ENCODE measurements around the gene NENF. TPM values are rescaled to one million over a fixed set of nuclear protein-coding genes. Genes with fewer than 3 reads are reported as not detected.

The NENF gene
- total RNA-seq, 4 donors from 2014 or later: 52.3 to 99.5 (median 89.8) TPM

DNA sequence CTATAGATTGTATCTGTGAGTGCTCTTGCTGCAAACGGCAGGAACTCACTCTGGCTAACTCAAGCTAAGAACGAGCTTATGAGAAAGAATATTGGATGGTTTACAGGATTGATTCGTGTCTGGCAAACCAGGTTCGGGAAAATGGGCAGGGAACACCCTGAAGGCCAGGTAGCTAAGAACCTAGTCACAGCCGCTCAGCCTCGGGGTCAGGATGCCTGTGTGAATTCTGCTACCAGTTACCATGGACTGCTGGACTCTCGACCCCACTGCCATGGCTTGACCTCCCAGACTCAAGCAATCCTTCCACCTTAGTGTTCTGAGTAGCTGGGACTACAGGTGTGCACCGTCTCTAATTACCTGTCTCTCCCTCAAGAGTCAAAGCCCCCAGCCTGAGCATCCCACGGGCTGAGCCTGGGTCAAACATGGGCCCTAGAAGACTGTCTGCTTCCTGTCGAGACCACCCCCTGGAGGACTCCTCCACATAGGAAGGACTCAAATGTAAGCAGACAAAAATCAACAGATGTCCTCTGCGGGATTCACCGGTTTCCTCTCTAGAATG is 45.8 kb downstream of the NENF start:
- TF ChIP-seq, protein P1, sequence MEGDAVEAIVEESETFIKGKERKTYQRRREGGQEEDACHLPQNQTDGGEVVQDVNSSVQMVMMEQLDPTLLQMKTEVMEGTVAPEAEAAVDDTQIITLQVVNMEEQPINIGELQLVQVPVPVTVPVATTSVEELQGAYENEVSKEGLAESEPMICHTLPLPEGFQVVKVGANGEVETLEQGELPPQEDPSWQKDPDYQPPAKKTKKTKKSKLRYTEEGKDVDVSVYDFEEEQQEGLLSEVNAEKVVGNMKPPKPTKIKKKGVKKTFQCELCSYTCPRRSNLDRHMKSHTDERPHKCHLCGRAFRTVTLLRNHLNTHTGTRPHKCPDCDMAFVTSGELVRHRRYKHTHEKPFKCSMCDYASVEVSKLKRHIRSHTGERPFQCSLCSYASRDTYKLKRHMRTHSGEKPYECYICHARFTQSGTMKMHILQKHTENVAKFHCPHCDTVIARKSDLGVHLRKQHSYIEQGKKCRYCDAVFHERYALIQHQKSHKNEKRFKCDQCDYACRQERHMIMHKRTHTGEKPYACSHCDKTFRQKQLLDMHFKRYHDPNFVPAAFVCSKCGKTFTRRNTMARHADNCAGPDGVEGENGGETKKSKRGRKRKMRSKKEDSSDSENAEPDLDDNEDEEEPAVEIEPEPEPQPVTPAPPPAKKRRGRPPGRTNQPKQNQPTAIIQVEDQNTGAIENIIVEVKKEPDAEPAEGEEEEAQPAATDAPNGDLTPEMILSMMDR (IDR thresholded peaks at IDR 0.05; ENCODE audit: low read depth): no peak

DNA sequence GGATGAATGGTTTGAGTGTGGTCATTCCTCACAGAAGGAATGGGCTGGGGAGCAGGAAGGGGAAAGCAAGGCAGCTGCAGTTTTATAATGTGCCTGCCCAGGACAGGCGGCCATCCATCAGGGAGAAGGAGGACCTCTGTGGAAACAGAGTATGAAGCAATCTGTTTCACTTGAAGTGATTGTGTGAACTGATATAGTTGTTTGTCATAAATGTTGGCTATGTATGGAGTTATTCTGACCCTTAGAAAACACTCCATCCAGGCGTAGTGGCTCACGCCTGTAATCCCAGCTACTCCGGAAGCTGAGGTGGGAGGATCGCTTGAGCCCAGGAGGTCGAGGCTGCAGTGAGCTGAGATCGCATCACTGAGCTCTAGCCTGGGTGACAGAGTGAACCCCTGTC is 46.5 kb downstream of the NENF start:
- TF ChIP-seq, protein P1 (IDR thresholded peaks at IDR 0.05; ENCODE audit: low read depth): no peak

DNA sequence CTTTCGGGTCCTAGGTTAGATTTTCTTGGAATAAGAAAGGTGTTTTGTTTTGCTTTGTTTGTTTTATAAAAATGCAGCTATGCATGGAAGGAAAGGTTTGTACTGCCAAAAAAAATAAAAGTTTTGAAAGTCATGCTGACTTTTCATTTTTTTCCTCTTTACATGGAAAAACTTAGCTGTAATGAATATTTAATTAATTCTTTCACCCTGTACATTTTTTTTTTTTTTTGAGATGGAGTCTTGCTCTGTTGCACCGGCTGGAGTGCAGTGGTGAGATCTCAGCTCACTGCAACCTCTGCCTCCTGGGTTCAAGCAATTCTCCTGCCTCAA is 48.7 kb downstream of the NENF start:
- TF ChIP-seq, protein P1 (IDR thresholded peaks at IDR 0.05; ENCODE audit: low read depth): no peak

DNA sequence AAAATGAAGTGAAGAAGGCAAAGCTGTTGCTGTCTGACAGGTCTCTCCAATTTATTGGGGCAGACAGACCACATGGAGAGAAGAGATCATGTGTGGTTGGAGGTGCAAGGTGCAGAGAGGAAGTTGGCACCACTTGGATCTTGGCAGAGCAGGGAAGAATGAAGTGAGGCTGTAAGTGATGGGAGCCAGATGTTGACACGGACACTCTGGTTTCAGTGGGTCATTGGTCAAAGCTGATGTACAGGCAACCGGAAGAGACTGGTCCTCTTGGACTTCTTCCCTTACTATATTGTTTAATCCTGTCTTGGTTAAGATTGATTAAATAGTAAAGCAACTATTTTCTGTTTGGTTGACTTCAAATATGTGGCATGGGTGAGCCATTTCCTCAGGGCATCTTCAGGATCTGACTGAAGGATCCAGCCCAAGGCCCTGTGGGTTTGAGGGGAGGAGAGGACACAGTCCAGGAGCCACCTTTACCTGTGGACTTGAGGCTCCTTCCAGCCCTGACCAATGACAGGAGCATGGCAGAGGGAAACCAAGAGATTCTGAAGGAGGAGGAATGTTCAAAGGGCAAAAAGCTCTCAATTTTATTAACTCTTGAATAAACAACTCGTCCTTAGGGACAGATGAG is 49.4 kb downstream of the NENF start:
- TF ChIP-seq, protein P1 (IDR thresholded peaks at IDR 0.05; ENCODE audit: low read depth): no peak

DNA sequence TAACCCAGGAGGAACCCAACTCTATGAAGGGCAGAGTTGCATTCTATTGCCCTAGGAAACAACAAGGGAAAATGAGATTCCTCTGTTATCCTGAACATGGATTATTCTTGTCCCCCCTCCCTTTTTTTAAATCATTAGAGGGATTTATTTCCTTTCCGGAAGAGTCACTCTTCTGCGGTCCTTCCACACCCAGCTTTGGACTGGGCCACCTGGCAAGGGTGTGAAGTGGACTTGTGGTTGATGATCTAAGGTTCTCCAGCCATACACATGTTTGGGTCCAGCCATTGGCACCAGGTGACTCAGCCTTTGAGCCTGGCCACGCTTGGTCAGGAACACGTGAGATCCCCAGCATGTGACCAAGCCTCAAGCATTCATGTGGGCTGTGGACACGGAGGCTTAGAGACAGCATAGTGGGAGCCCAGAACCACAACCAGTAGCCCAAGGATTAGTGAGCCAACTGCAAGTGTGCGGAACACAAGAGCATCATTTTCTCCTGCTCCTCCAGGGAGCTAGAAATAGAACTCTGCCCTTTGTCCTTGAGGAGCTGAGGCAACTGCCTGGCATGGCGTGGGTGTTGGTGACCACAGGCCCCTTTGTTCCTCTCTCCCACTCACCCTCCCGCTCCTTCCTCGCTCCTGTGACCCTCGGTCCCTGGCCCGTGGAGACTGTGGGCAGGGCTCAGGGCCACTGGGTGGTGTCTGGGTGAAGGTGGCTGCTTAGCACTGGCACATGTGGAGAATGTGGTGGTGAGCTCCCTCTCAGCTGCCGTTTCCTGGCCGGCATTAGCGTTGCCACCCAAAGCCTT is 50.1 kb downstream of the NENF start:
- TF ChIP-seq, protein P1 (IDR thresholded peaks at IDR 0.05; ENCODE audit: low read depth): no peak

DNA sequence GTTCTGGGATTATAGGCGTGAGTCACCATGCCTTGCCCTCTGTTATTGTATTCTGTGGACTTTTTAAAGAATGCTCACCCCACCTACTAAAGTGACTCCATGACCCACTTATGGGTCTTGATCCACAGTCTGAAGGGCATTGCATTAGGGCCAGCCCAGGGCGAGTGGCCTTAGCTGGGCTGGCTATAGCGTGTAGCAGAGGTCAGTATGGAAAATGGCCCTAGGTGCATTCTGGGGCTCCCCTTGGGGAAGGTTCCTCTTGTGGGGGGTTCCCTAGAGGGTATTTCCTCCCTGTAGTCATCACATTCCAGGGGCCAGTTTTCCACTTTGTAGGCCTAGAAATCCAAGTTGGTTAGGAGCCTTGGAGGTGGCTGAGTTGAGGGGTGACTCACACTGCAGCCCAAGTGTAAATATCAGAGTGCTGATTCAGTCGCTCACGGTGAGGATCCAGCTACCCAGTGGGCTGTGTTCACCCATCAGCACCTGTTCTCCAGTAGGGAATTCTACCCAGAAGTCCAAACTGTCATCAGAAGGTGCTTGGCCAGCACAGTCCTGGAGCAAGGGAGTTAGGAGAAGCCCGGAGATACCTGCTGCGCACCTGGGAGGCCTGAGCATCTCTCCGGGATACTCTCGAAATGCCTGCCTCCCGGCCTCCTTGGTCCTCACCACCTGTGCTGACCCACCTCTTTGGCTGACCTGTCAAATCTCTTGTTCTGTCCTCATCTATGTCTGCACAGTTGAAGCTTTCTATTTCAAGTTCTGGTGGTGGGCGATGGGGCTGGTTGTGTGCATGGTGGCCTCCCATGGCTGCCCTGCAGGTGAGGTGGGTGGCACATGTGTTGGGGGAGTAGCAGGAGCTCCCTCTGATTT is 52.2 kb downstream of the NENF start:
- TF ChIP-seq, protein P1 (IDR thresholded peaks at IDR 0.05; ENCODE audit: low read depth): no peak

DNA sequence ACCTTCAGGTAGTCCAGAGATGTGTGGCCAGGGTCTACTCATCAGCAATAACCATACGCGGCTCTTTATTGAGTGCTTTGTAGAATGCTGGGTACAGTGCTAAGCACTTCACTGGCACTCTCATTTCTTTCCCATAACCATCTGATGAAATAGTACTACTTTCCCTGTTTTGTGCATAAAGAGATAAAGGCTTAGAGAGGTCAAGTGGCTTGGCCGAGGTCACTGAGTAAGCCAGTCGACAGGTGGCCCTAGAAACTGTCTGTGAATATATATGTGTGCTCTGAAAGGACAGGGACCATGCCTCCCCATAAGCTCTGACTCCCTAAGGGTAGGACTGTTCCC is 52.8 kb downstream of the NENF start:
- TF ChIP-seq, protein P1 (IDR thresholded peaks at IDR 0.05; ENCODE audit: low read depth): no peak
